Activated CD4-positive, alpha-beta T cell treated with anti-CD3 and anti-CD28 coated beads, Interleukin-2, Interleukin-4, amounts not matched to agents 100 ng/mL and 50 ng/mL, durations not matched to agents 16 hours and 8 hours (primary cell): ENCODE data around the gene UNC80.

ENCODE experiments used
- DNase-seq: peaks from one replicate; pipeline ENCODE4 v3.0.0-alpha.2; 2020; ENCODE audit warnings: low spot score

The UNC80 gene

GRCh38 chr2:210022824-210023223 lies 251.2 kb downstream of the UNC80 start:
- no peak for DNase-seq

- no peak for DNase-seq
Observed at GRCh38 chr2:210027608-210028007, 256.0 kb downstream of the UNC80 start.

- no peak for DNase-seq
Observed at GRCh38 chr2:210028178-210028577, 256.5 kb downstream of the UNC80 start.

DNA sequence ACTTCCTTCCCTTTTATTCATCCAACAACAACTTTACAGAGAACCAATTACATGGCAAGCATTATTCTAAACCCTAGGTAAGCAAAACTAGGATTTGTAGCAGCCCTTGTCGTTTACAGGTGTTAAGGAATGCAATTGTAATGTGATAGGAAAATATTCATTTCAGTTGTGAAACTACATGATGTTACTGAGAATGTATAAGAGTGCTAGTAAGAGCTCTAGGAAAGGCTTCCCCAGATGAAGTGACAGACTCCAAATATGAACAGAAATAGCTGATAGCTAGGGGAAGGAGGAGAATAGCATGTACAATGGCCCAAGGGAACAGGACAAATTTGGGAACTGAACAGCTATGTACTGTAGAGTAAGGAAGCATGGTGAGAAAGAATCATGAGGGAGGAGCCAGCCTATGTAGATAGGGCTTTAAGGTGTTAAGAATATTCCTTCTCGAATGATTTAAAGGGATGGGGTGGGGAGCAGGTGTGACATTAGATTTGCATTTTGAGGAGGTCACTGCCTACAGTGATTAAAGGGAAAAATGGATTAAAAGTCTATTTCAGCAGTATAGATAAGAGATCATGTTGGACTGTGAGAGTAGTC lies 262.6 kb downstream of the UNC80 start:
- no peak for DNase-seq

DNA sequence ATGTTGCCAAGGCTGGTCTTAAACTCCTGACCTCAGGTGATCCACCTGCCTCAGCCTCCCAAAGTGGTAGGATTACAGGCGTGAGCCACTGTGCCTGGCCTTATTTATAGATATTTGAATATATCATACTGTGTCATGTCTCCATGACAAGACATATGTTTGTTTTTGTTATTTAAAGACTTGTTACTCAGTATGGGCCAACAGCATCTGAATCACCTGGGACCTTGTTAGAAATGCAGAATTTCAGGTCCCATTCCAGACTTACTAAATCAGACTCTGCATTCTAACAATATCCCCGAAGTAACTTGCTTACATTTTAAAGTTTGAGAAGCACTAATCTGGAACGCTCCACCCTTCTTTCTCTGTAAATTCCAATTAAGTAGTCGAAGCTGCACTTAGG lies 264.0 kb downstream of the UNC80 start:
- no peak for DNase-seq

- no peak for DNase-seq
Observed at GRCh38 chr2:210038078-210038477, 266.4 kb downstream of the UNC80 start.

DNA sequence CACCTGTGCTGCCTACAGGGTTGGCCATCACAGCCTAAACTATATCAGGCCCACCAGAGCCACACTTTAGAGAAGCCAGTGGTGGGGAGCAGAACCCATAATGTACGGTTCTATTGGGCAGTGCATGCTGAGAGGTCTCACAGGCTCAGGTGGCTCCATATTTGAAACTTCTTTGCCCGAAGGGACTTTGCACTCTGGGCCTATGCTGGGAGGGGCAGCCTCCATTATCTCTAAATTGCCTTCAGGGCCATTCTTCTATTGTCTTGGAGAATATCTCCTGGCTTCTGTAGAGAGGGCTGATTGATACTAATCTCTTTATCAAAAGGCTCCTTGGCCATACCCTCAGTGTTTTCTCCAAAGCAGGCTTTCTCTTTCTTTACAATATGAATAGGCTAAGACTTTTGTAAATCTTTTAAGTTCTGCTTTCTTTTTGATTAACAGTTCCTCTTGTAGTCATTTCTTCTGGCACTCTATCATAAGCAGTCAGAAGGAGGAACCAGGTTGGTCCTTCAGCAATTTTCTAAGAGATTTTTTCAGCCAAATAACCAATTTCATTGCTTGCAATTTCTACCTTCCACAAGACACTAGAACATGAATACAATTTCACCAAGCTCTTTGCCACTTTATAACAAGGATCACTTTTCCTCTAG lies 275.3 kb downstream of the UNC80 start:
- no peak for DNase-seq
